Activated naive CD8-positive, alpha-beta T cell treated with anti-CD3 and anti-CD28 coated beads, Interleukin-2, amount 50 U/mL, for 16 hours (primary cell): ENCODE results near the gene WDR70.
"Not testable (repeated sequence)": the region's sequence is repeated elsewhere in the genome, so short reads cannot be mapped to it uniquely, and the experiment has no call there.

Experiments
- DNase-seq: peaks from one replicate; pipeline ENCODE4 v3.0.0-alpha.2; 2020; ENCODE audit warnings: low read depth, low spot score

Gene WDR70

DNA sequence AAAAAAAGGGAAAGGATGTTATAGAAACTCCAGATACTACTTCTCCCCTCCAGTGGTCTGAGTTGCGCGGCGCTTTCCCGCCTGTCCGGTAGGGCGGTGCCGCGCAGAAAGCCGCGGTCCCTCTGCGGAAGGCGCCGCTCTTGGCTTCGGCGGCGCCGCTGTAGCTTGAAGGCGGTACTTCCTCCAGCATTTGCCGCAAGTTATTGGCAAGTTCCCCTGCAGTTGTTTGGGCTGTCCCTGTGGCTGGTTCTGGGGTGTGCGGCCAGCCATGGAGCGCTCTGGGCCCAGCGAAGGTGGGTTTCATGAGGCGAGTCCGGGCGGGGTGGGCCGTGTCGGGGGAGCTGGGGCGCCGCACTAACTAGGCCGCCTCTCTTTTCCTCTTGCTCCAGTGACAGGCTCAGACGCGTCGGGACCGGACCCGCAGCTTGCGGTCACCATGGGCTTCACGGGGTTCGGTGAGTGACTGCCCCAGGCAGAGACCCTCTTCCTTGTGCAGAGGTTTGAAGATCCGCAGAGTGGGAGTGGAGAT lies at the start of gene WDR70:
Gene WDR70 (plus strand): TSS at position 219 of the 529 bp plus-strand sequence. CDS start 50 bp downstream, at position 269.
- DNase-seq = peak; percentile 55

DNA sequence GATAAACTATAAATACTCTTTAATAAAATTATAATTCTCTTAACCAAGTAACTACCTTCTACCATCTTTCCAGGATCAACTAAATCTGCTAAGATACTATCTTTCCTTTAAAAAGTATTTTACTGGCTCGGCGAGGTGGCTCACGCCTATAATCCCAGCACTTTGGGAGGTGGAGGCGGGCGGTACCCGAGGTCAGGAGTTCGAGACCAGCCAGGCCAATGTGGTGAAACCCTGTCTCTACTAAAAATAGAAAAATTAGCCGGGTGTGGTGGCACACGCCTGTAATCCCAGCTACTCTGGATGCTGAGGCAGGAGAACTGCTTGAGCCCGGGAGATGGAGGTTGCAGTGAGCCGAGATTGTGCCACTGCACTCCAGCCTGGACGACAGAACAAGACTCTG lies 44.4 kb upstream of the WDR70 start:
- DNase-seq = not testable (repeated sequence)

DNA sequence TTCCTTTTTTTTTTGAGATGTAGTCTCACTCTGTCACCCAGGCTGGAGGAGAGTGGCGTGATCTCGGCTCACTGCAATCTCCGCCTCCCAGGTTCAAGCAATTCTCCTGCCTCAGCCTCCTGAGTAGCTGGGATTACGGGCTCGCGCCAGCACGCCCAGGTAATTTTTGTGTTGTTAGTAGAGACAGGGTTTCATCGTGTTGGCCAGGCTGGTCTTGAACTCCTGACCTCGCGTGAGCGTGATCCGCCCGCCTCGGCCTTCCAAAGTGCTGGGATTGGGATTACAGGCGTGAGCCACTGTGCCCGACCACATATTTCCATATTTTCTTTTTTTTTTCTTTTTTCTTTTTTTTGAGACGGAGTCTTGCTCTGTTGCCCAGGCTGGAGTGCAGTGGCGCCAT lies 36.4 kb upstream of the WDR70 start:
- DNase-seq = not testable (repeated sequence)

DNA sequence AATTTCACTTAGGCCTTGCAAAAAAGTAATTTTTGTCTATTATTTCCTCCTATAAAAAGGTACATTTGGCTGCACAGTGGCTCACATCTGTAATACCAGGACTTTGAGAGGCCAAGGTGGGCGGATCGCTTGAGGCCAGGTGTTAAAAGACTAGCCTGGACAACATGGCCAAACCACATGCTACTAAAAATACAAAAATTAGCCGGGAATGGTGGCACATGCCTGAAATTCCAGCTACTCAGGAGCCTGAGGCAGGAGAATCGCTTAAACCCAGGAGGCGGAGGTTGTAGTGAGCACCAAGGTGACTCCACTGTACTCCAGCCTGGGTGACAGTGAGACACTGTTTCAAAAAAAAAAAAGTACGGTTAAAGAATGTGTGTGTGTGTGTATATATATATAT lies 24.0 kb upstream of the WDR70 start:
- no peak for DNase-seq

DNA sequence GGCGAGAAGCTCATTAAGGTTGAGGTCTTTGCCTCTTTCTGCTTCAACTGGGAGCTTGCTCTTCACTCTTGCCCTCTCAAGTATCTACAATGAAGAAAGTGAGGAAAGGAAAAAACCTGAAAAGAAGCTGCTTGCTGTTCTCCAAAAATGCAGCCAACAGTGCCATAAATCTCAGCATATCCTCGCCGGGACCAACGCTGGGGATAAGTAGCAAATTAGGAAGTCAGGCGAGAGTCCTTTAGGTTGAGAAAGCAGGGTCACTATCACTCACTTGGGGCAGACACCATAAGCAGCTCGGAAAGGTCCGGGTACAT lies 8.6 kb upstream of the WDR70 start:
- no peak for DNase-seq

DNA sequence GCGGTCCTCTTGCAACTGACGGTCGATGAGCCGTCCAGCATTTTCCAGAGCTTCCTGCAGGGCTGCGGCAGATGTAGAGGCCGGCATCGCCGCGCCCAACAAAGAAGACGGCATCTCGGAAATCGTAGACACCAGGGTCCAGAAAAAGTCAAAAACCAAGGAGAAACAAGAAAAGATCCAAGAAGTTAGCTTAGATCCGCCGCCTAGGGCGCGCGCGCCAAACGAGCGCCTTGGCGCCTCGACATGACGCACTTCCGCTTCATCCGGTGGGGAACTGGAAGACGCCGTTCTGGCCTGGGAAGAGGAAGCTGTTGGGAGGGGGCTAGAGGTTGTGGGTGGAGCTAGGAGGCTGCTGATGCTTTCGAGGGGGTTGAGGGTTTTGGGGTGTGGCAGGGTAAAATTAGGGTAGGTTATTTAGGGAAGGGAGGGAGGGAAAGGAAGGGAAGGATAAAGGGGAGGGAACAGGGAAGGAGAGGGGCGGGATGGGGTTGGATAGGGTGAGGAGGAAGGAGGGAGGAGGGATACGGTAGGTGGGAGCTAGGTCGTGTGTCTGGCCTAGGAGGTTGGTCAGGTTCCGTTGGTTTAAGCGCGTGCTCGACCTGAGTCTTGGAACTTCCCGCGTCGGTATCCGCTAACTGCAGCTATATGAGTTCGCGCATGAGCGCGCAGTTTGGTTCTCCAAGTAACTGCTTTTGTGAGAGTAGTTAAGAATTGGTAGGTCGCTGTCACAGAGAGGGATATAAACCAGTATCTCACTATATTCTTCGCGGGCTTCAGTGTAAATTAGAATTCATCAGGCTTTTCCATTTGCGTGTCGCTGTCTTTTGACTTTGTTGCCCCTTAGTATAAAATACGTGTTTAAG lies 8.0 kb upstream of the WDR70 start, which contains the start of gene NUP155:
Gene NUP155 (minus strand): TSS at position 243 of the 863 bp plus-strand sequence. CDS start 129 bp downstream, at position 114.
- peak; percentile 82 for DNase-seq

DNA sequence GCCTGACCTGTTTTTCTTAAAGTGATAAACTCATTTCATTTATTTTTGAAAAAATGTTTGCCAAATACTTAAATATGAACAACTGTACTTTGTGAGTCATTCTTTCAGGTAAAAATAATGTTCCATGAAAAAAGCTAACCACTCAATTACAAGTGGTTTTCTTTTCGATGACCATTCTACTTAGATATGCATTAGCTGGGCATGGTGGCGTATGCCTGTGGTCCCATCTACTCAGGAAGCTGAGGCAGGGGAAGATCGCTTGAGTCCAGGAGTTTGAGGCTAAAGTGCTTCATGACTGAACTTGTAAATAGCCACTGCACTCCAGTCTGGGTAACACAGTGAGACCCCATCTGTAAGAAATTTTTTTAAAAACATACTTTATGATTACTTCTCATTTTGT lies 4.0 kb upstream of the WDR70 start:
- DNase-seq = no peak

DNA sequence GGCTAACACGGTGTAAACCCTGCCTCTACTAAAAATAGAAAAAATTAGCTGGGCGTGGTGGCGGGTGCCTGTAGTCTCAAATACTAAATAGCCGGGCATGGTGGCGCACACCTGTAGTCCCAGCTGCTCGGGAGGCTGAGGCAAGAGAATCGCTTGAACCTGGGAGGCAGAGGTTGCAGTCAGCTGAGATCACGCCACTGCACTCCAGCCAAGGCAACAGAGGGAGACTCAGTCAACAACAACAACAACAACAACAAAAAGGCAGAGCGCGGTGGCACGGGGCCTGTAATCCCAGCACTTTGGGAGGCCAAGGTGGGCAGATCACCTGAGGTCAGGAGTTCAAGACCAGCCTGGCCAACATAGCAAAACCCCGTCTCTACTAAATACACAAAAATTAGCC lies 1.1 kb upstream of the WDR70 start:
- DNase-seq = not testable (repeated sequence)

DNA sequence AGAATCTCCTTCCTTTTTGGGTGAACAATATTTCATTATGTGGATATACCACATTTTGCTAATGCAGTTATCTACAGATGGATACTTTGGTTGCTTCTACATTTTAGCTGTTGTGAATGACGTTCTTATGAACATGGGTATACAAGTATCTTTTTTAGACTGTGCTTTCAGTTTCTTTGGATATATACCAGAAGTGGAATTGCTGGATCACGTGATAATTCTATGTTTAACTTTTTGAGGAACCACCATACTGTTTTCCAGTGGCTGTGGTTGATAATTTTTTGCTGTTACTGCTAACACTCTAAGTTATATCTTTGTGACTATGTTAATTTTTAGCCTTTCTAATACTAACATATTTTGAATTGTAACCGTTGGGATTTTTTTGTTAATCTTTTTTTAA lies 12.5 kb downstream of the WDR70 start:
- DNase-seq = no peak

DNA sequence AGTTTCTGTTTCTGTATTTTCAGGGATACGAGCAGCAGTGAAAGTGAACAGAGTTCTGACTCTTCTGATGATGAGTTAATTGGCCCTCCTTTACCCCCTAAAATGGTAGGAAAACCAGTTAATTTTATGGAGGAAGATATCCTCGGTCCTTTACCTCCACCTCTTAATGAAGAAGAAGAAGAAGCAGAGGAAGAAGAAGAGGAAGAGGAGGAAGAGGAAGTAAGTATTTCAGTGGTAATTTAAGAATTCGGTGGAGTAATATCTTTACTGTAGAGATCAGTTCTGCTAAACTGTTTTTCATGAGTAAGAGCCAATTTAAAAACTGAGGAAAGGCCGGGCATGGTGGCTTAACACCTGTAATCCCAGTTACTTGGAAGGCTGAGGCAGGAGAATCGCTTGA lies 17.2 kb downstream of the WDR70 start:
- DNase-seq = no peak

DNA sequence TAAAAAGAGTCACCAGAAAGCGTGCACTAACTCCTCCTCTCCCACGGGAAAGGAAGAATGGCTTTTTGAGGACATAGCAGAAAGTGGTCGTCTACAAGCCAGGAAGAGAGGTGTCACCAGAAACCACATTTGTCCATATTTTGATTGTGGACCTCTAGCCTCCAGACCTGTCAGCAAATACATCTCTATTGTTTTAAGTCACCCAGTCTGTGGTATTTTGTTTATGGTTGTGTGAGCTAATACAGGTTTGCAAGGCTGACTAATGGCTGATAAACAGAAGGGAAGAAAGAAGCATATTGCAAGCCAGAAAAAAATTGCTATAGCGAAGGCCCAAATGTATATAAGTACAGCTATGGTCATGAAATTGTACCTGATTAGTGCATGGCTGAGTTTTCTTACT lies 21.4 kb downstream of the WDR70 start:
- DNase-seq = no peak

DNA sequence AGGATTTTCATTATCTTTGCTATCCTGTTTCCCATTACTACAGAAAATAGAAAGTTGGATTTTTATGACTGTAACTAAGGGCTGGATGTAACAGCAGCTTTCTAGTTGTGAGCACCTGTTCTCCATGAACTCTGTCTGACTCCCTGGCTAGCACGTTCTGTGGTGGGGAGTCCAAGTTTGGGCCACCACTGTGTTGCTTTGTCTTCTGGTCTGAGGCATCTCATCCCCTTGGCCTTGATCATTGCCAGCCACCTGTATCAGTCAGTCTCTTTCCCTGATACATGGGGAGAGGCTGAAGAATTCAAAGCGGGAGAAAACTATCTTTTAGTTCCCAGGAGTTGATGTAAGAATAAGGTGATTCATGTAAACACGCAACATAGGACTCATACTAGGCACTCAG lies 33.4 kb downstream of the WDR70 start:
- no peak for DNase-seq

DNA sequence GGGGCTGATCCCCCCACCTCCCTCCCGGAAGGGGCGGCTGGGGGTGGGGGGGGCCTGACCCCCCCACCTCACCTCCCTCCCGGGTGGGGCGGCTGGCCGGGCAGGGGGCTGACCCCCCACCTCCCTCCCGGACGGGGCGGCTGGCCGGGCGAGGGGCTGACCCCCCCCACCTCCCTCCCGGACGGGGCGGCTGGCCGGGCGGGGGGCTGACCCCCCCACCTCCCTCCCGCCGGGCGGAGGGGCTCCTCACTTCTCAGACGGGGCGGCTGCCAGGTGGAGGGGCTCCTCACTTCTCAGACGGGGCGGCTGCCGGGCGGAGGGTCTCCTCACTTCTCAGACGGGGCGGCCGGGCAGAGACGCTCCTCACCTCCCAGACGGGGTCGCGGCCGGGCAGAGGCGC lies 36.3 kb downstream of the WDR70 start:
- DNase-seq = not testable (repeated sequence)

DNA sequence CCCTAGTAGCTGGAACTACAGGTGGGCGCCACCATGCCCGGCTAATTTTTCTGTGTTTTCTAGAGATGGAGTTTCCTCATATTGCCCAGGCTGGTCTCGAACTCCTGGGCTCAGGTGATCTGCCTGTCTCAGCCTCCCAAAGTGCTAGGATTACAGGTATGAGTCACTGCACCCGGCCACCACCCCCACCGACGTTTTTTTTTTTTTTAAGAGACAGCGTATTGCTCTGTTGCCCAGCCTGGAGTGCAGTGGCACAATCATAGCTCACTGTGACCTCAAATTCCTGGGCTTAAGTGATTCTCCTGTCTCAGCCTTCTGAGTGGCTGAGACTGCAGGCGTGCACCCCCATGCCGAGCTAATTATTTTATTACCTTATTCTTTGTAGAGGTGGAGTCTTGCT lies 38.2 kb downstream of the WDR70 start:
- no peak for DNase-seq

DNA sequence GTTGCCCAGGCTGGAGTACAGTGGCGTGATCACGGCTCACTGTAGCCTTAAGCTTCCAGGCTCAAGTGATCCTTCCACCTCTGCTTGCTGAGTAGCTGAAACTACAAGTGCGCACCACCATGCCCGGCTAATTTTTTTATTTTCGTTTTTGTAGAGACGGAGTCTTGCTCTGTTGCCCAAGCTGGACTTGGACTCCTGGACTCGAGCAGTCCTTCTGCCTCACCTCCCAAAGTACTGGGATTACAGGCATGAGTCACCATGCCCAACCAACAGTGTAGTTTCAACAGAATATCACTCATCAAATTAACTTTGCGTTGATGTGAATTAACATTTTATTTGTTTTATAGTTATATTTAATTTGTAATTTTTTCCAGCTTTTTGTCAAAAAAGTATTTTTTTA lies 45.3 kb downstream of the WDR70 start:
- no peak for DNase-seq

DNA sequence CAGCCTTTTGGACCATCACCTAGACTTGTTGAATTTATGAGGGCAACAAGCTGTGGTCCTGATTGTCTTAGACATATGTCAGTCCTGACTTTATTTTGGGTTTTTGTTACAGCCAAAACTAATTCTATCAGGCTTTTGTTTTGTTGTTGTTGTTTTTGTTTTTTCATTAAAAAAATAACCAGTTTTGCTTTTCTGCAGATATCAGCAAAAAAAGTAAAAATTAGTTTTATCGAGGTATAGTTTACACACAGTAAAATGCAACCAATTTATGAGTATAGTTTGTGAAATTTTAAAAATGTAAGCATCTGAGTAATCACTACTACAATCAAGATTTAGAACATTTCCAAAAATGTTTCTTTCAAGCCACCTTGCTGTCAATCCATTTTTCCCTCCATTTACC lies 48.9 kb downstream of the WDR70 start:
- no peak for DNase-seq

DNA sequence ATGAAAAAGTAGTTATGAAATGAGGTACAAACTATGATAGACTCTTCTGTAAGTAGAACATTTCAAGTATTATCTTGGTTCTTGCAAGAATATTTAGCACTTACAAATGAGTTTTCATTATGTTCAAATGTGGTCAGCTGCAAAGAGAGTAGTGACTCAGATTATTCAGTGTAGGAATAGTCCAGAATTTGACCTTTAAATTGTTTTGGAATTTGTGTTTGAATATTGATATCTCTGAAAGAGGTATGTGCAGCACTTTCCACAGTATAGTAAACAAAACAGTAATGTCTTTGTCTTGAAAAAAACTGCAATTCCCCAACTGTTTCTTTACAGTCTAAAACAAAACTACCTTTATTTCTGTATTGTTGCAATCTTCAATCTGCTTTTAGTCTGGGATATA lies 56.1 kb downstream of the WDR70 start:
- no peak for DNase-seq

DNA sequence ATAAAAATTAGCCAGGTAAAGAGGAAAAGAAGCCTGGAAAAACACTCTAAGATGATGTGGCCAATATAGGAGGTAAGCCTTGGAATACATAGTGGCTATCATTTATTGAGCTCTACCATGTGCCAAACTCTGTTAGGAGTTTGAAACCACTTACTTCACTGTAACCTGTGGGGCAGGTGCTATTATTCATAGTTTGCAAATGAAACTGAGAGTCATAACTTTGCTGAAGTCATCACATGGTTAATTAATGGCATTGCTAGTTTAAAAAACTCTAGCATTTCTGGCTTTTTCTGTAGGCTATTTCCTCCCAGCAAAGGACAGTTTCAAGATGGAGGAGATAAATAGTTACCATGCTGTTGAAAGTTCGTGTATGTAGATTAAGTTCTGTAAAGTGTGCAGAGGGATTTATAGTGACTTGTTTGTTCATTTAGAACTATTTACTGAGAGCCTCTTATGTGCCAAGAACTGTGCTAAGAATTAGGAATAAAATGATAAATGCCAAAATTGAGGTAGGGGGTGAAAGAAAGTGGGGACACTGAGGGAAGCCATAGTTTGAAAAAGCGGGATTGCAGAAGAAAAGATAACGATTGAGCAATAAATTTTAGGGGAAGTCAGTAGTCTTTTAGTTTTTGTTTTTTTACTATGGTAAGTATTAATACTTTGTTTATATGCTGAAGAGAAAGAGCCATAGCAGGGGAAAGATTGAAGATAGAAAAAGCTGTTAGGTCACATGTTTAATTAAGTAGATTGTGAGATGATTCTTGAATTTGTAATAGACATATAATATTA lies 57.2 kb downstream of the WDR70 start:
- no peak for DNase-seq

DNA sequence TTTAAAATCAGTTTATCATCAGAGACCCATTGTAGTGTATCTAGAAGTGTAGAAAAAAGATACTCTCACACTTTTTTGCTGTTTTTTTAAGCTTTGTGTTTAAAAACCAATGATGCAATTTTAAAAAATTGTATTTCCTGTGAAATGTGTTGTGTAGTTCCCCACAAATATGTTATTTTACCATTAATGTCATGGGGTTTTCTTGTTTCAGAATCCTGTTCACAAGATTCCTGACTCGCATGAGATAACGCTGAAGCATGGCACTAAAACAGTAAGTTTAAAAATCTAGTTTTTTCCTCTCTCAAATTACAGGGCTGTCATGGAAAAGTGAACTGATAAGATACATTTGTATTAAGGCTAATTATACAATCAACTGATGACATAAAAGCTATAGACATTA lies 58.6 kb downstream of the WDR70 start:
- no peak for DNase-seq

DNA sequence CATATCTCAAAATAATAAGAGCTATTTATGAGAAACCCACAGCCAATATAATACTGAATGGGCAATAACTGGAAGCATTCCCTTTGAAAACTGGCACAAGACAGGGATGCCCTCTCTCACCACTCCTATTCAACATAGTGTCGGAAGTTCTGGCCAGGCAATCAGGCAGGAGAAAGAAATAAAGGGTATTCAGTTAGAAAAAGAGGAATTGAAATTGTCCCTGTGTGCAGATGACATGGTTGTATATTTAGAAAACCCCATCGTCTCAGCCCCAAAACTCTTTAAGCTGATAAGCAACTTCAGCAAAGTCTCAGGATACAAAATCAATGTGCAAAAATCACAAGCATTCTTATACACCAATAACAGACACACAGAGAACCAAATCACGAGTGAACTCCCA lies 66.7 kb downstream of the WDR70 start:
- DNase-seq = not testable (repeated sequence)

DNA sequence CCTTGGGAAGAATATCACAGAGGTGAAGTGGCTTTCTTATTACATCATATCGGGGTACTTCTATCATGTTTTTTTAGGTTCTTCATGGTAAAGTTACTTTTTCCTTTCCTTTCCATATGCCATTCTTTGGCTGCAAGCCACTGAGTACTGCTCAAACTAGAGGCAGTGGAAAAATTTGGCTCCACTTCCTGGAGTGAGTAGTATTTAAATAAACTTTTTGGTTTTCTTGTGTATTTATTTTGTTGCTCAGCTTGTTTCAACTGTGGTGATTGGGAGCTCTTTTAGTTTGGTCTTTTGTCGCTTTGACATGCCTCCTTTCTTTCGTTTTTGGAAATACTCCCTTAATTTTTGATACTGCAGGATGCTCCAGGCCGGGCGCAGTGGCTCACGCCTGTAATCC lies 69.8 kb downstream of the WDR70 start:
- no peak for DNase-seq

DNA sequence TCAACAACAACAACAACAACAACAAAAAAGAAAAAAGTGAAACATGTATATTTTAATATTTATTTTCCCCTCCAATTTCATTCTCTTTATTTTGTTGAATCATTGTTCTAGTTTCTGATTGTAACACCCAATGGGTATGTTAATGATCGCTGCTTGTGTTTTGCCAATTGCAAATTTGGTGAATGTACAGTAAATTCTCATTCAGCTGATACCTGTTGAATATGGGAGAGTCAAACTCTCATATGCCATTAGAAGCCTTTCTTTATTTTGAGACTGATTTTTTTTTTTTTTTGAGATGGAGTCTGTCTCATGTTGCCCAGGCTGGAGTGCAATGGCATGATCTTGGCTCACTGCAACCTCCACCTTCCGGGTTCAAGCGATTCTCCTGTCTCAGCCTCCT lies 72.9 kb downstream of the WDR70 start:
- not testable (repeated sequence) for DNase-seq

DNA sequence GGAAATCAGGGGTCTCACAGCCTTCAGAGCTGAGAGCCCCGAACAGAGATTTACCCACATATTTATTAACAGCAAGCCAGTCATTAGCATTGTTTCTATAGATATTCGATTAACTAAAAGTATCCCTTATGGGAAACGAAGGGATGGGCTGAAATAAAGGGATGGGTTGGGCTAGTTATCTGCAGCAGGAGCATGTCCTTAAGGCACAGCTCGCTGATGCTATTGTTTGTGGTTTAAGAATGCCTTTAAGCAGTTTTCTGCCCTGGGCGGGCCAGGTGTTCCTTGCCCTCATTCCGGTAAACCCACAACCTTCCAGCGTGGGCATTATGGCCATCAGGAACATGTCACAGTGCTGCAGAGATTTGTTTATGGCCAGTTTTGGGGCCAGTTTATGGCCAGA lies 74.1 kb downstream of the WDR70 start:
- not testable (repeated sequence) for DNase-seq
